ENCODE data around the gene PPP4C.
A peak's percentile ranks its signal among the peaks of the same experiment; 100 is the strongest.

PPP4C gene

DNA sequence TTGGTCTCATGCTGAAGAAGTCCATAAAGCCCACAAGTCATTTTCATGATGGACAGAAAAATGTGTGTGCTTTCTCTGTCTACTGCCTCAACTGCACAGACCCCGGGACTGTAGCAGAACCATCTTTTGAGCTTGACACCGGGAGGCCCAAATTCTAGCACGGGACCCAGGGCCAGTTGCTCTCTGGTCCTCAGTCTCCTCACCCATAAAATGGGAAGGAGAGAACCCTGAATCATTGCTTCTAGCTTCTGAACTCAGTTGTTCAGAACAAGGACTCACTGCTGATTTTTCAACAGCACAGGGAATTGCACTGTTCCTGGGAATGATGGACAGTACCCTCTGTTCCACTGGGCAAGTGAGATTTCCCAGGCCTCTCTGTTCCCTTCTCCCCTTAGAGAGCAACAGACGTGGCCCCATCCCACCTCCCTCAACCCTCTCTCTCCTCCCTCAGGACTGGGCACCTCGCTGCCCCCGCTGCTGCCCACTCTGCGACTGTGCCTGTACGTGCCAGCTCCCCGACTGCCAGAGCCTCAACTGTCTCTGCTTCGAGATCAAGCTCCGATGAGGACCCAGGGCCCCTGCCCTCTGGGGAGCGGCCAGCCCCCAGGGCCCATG, 12.4 kb upstream of the PPP4C start:
- peaks cover 44% of the 10 kb centered on the region for H3K79me2 ChIP-seq (ENCODE audit: control insufficient read depth, low read length)
- H3F3A ChIP-seq (ENCODE audit: control insufficient read depth, insufficient read depth), result peaks cover 23% of the 10 kb centered on the region
- H3K9me2 ChIP-seq (replicated peaks; ENCODE audit: control insufficient read depth, low read length), result no peaks in the 10 kb centered on the region
- H3K36me3 ChIP-seq (ENCODE audit: control insufficient read depth, low read length), result peaks cover 41% of the 10 kb centered on the region
- peak overlapping the region; percentile 96 for H3K4me3 ChIP-seq (ENCODE audit: low read length)
- H3K9me3 ChIP-seq (ENCODE audit: control insufficient read depth, insufficient read depth, low read length), result no peaks in the 10 kb centered on the region
- no peaks in the 10 kb centered on the region for H3K27me3 ChIP-seq (ENCODE audit: control insufficient read depth, low read length)
- TF ChIP-seq EZH2phosphoT487 (IDR thresholded peaks at IDR 0.05; ENCODE audit: borderline replicate concordance, low read length), result no peak
- TF ChIP-seq, protein P1, sequence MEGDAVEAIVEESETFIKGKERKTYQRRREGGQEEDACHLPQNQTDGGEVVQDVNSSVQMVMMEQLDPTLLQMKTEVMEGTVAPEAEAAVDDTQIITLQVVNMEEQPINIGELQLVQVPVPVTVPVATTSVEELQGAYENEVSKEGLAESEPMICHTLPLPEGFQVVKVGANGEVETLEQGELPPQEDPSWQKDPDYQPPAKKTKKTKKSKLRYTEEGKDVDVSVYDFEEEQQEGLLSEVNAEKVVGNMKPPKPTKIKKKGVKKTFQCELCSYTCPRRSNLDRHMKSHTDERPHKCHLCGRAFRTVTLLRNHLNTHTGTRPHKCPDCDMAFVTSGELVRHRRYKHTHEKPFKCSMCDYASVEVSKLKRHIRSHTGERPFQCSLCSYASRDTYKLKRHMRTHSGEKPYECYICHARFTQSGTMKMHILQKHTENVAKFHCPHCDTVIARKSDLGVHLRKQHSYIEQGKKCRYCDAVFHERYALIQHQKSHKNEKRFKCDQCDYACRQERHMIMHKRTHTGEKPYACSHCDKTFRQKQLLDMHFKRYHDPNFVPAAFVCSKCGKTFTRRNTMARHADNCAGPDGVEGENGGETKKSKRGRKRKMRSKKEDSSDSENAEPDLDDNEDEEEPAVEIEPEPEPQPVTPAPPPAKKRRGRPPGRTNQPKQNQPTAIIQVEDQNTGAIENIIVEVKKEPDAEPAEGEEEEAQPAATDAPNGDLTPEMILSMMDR (IDR thresholded peaks at IDR 0.05; ENCODE audit: low read depth, low read length, poor library complexity, severe bottlenecking), result no peak
- H3K4me1 ChIP-seq (ENCODE audit: control insufficient read depth, low read length), result peaks cover 24% of the 10 kb centered on the region
- peak overlapping the region; percentile 77 for H3K4me2 ChIP-seq (ENCODE audit: low read length)
- H3K27ac ChIP-seq (ENCODE audit: low read depth, low read length), result peak overlapping the region; percentile 89
- H4K20me1 ChIP-seq (ENCODE audit: control insufficient read depth, insufficient read depth, low read depth, low read length), result peaks cover 17% of the 10 kb centered on the region

DNA sequence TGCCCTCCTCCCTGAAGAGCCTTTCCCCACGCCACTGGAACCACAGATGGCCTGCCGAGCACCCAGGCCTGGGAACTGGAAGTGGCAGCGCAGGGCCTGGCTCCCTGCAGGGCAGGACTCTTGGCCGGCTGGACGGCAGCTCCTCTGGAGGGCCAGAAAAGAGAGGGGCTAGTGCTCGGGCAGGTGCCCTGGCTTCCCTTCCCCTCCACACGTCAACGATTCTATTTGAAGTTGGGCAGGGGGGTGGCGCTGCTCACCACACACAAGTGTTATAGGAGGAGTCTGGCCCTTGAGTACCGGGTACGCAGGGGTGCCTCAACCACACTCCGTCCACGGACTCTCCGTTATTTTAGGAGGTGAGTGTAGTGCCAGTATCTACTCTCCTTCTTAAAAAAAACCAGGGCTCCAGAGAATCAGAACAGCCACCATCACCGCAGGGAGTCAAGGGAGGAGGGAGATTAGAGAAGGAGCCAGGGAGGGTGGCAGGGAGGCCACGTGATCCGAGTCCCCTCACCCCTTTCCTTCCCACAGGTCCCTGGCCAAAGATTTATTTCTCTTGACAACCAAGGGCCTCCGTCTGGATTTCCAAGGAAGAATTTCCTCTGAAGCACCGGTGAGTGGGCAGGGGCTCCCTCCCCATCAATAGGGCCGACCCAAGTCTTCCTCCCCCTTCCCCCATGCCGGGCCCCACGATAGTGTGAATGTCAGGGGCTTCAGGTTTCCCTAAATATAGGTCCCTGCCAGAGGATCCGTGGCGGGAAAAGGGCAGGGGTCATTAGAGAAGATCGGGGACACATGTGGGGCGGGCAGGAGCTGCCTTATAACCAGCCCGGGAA, 11.7 kb upstream of the PPP4C start:
- peaks cover 48% of the 10 kb centered on the region for H3K36me3 ChIP-seq (ENCODE audit: control insufficient read depth, low read length)
- no peaks in the 10 kb centered on the region for H3K27me3 ChIP-seq (ENCODE audit: control insufficient read depth, low read length)
- H4K20me1 ChIP-seq (ENCODE audit: control insufficient read depth, insufficient read depth, low read depth, low read length), result peaks cover 22% of the 10 kb centered on the region
- H3K9me2 ChIP-seq (replicated peaks; ENCODE audit: control insufficient read depth, low read length), result no peaks in the 10 kb centered on the region
- H3K4me3 ChIP-seq (ENCODE audit: low read length), result peak overlapping the region; percentile 96
- peaks cover 31% of the 10 kb centered on the region for H3K4me1 ChIP-seq (ENCODE audit: control insufficient read depth, low read length)
- H3F3A ChIP-seq (ENCODE audit: control insufficient read depth, insufficient read depth), result peaks cover 28% of the 10 kb centered on the region
- peaks cover 51% of the 10 kb centered on the region for H3K79me2 ChIP-seq (ENCODE audit: control insufficient read depth, low read length)
- H3K9me3 ChIP-seq (ENCODE audit: control insufficient read depth, insufficient read depth, low read length), result no peaks in the 10 kb centered on the region
- TF ChIP-seq, protein P1 (IDR thresholded peaks at IDR 0.05; ENCODE audit: low read depth, low read length, poor library complexity, severe bottlenecking), result peak; percentile 74
- no peak for TF ChIP-seq EZH2phosphoT487 (IDR thresholded peaks at IDR 0.05; ENCODE audit: borderline replicate concordance, low read length)
- H3K4me2 ChIP-seq (ENCODE audit: low read length), result peak overlapping the region; percentile 77
- H3K27ac ChIP-seq (ENCODE audit: low read depth, low read length), result peak overlapping the region; percentile 89

- peak overlapping the region; percentile 96 for H3K4me3 ChIP-seq (ENCODE audit: low read length)
- TF ChIP-seq EZH2phosphoT487 (IDR thresholded peaks at IDR 0.05; ENCODE audit: borderline replicate concordance, low read length), result no peak
- TF ChIP-seq, protein P1 (IDR thresholded peaks at IDR 0.05; ENCODE audit: low read depth, low read length, poor library complexity, severe bottlenecking), result no peak
- H3K79me2 ChIP-seq (ENCODE audit: control insufficient read depth, low read length), result peaks cover 57% of the 10 kb centered on the region
- H3K36me3 ChIP-seq (ENCODE audit: control insufficient read depth, low read length), result peaks cover 54% of the 10 kb centered on the region
- peaks cover 24% of the 10 kb centered on the region for H4K20me1 ChIP-seq (ENCODE audit: control insufficient read depth, insufficient read depth, low read depth, low read length)
- no peaks in the 10 kb centered on the region for H3K9me3 ChIP-seq (ENCODE audit: control insufficient read depth, insufficient read depth, low read length)
- H3K4me1 ChIP-seq (ENCODE audit: control insufficient read depth, low read length), result peaks cover 36% of the 10 kb centered on the region
- H3K4me2 ChIP-seq (ENCODE audit: low read length), result peak overlapping the region; percentile 77
- H3K9me2 ChIP-seq (replicated peaks; ENCODE audit: control insufficient read depth, low read length), result no peaks in the 10 kb centered on the region
- H3K27me3 ChIP-seq (ENCODE audit: control insufficient read depth, low read length), result no peaks in the 10 kb centered on the region
- H3F3A ChIP-seq (ENCODE audit: control insufficient read depth, insufficient read depth), result peaks cover 32% of the 10 kb centered on the region
- peak overlapping the region; percentile 89 for H3K27ac ChIP-seq (ENCODE audit: low read depth, low read length)
Observed at GRCh38 chr16:30064729-30065101, 11.1 kb upstream of the PPP4C start.

Data from DOHH2 (cell line).